NK-92 treated with Interleukin-12 subunit alpha and Interleukin-12 subunit beta, amount 100 ng/mL, for 24 hours (cell line): ENCODE results near the gene CDYL2.

Source experiments
- DNase-seq: peaks from one replicate; lab custom pipeline; 2025; lab: John Stamatoyannopoulos, UW

The CDYL2 gene

GRCh38 chr16:80592273-80592672, 212.1 kb downstream of the CDYL2 start:
- DNase-seq = no peak

- DNase-seq = no peak
These were observed 213.1 kb downstream of the CDYL2 start for GRCh38 chr16:80591071-80591915.

- no peak for DNase-seq
These were observed 217.3 kb downstream of the CDYL2 start for GRCh38 chr16:80587071-80587470.

DNA sequence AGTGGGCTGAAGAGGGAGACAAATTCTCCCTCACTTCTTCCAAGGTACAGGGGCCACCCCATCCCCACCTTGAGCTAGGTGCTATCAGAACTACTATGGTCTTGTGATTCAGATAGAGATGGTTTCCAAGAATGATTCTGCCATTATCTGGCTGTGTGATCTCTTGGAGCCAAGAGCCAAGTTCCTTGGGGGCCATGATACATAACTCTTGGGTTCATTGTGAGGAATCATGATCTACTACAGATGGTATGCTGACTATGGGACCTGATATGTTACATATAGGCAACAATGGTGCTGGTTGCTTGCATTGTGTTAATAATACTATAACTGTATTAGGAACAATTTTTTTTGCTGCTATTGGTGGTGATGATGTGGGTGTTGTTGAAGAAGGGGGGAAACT, 217.9 kb downstream of the CDYL2 start:
- DNase-seq = no peak

DNA sequence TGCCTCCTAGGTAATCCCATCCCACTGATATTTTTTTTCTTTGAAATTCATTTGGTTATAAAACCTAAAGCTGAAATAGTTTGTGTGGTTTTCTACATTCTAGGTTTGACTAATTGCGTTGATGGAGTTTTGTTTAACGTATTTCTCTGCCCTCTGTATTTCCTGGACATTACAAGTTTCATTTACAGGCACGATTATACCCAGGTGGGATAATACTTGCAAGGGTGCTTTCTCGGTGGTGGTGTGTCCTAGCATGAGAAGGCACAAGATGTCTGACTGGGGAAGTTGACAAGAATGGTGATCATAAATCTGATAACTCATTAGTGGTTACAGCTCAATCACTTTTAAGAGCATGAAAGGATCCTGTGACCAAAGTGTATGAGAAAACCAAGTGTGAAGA, 218.6 kb downstream of the CDYL2 start:
- no peak for DNase-seq

DNA sequence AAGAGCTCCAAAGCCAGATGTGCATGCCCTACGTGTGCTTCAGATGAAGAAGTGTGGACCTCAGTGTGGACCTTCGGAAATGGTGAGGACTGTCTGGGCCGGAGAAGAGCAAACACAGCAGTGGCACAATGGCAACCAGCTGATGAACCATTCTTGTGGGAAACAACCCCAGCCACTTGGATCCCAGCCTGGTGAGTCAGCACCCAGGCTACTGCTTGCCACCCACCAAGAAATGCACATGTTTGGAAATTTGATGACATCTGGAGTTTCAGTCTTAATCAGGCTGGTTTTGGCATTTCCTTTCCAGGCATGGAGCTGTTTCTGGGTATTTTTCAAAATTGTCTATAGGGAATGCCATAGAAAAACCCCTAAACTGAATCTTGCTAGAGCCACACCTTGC, 220.9 kb downstream of the CDYL2 start:
- no peak for DNase-seq

DNA sequence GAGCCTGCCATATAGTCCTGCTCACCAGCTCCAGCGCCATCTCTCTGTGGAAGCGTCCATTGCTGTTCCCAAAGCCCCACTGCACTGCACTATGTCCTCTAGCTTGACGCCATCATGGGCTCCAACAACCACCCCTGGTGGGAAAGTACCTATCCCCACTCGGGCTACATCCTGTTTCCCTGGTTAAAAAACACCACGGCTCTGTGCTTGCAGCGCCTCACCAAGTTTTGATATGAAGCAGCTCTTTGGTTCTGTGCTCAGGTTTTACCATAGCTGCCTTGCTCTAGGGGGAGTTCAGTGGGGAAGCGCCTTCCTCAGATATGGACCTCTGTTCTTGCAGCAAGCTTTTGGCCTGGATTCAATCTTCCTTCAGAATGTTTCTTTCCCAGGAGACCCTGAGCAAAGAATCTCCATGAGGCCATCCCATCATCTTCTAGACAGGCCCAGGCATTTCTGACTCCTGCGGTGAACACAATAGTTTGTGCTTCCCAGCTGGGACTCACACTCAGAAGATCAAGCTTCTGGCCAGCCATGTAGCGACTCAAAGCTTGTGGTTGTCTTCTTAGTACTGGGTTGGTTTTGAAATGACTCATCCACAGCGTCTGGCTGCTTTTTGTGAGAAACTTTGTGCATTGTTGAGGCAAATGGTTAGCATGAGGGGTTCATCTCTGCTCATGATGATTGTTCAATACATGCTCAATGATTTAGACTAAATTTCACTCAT, 224.1 kb downstream of the CDYL2 start:
- peak; percentile 46 for DNase-seq

DNA sequence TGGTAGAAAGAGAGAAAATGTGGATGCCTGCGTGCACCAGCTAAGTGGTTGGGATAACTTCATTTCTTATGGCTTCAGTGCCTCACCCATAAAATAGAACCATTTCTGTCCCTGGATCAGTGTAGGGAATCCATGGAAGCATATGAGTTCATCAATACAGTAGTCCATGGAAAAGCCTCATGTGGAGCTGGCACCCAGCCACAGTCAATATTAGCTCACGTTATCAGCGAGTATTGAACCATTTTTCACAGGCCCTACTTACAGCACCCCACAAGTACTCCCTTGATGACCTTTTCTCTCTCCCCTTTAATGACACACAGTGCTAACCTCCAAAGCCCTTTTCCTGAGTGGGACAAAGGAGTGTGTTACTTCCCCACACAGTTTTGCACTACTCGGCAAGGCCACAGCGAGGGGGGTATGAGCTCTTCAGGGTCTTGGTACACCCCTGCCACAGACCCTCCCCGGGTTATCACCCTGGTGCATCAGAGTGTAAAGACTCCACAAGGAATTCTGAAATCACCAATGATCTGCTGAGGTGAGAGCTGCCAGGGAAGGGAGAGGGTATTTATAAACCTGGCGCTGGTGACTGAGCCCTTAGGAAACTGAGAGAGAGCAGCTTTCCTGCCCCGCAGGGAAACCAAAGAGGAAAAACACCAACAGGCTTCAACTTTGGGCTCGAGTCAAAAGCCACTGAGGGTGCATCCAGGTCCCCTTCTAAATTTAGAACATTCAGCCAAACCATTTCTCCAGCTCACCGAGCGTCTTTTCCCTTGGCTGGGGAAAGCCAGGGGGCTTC, 226.7 kb downstream of the CDYL2 start:
- DNase-seq = no peak

DNA sequence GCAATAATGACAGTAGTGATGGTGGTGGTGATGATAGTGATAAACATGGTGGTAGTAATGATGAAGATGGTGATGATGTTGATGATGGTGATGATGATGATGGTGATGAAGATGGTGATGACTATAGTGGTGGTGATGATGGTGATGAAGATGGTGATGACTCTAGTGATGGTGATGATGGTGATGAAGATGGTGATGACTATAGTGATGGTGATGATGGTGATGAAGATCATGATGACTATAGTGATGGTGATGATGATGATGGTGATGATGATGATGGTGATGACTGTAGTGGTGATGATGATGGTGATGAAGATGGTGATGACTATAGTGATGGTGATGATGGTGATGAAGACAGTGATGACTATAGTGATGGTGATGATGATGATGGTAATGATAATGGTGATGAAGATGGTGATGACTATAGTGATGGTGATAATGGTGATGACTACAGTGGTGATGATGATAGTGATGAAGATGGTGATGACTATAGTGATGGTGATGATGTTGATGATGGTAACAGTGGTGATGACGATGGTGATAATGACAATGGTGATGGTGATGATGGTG, 228.0 kb downstream of the CDYL2 start:
- no peak for DNase-seq

GRCh38 chr16:80573700-80574120, 230.7 kb downstream of the CDYL2 start:
- no peak for DNase-seq

DNA sequence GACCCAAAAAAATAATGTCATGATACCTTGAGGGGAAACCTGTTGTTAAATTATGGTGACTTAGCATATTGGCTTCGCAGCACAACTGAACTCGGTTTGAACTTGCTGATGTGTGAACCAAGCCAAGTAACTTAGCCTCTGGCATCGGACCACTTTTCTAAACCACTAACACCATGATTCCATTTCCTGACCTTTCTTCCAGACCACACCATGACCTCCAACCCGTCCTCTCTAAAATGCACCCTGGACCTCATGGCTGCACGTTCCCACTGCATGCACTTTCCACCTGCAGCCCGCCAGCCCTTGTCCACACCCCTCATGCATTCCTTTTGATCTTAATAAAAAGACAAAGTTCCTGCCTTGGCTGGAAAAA, 234.3 kb downstream of the CDYL2 start:
- no peak for DNase-seq

DNA sequence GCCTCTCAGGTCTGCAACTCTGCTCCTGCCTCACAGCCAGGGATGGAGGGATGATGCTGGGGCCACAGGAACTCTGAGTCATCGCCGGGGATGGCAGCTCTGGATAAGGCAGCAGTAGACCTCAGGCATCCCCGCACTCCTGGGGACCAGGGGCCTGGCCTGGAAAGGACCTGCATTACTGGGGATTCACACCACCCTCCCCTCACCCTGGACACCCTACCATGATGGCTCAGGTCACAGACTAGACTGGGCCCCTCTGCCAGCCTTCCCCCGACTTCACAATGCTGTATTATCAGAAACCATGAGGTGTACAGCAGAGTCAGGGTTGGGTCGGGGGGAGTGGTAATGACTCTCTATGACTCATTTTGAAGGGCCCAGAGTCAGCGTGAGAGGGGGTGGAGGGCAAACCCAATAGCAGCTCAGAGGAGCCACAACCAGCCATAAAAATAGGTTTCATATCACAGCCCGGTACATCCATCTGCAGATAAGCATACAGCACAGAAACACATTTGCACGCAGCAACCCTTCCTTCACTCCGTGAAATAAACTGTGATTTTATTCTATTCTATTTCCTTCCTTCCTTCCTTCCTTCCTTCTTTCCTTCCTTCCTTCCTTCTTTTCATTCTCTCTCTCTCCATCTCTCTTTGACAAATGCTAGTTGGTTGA, 234.8 kb downstream of the CDYL2 start:
- DNase-seq = peak; percentile 75

- DNase-seq = no peak
These were observed 240.0 kb downstream of the CDYL2 start for GRCh38 chr16:80564394-80564793.

DNA sequence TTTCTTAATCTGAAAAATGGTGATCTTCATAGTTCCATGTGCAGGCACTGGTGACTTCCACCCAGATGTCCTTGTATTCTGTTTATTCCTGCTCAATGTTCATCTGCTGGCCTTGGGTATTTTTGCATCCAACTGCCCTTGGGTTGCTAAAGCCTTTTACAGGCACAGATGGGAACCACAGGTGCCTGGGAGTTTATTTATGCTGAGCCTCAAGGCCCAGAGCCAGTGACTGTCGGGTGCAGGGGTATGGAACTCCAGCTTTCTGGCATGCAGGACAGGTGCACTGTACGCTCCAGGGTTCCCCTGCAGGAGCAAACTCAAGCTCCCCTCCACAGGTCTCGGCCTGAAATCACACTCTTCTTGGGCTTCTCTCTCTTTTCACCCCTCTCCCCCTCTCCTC, 241.3 kb downstream of the CDYL2 start:
- DNase-seq = no peak

DNA sequence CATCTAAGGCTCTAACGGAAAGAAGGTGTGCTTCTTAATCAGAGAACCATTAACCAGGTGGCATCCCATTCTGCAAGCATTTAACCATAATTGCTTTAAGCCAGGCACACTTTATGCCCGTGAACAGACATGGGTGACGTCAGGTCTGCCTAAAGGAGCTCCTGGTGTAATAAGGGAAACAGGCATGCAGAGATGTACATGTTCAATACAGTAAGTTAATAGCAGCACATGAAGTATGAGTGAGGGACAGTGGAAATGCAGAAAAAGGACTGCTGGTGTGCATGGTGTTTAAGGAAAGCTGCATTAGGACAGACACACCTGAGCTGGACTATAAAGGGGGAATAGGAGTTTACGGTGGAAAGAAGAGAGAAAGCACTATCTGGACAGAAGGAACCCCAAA, 245.0 kb downstream of the CDYL2 start:
- no peak for DNase-seq

DNA sequence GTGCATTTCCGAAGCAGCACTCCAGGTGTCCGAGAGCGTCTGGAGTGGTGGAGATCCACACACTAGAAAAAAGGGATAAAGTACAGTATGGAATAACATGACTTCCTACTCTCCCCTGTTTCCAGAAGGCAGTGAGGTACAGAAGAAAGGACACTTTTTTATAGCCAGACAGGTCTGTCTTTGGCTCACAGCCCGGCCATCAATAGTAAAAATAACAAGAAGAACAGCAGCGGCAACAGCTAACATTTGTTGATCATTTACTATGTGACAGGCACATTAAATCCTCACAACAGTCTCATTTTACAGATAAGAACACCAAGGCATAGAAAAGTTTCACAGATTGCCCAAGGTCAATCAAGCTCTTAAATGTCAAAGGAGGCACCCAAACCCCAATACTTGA, 247.4 kb downstream of the CDYL2 start:
- no peak for DNase-seq

DNA sequence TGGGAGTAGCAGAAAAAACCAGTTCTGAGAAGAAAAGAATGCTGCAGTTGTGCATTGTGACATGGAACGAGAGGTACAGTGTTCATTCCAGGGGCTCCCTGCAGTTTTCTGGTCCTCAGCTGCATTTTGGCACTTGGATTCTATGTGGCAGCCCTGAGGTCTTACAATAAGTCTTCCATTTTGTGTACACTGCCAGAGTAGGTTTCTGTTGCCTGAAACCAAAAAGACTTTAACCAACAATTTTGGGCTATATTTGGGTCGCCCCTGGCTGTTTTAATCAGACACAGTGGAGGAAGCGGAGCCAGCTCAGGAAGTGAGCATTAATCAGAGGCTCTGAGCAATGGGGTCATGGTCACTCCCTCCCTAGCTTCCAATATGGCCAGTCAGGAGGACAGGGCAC, 247.9 kb downstream of the CDYL2 start:
- no peak for DNase-seq

GRCh38 chr16:80554033-80554432, 250.4 kb downstream of the CDYL2 start:
- DNase-seq = no peak

- DNase-seq = no peak
These were observed 252.1 kb downstream of the CDYL2 start for GRCh38 chr16:80552277-80552676.
